HG03196 (cell line): ENCODE results near the gene ACO2.
A peak's percentile ranks its signal among the peaks of the same experiment; 100 is the strongest.
"Not testable (repeated sequence)": the region's sequence is repeated elsewhere in the genome, so short reads cannot be mapped to it uniquely, and the experiment has no call there.

Experiments used
- ATAC-seq: cut with Tn5 transposase; IDR thresholded peaks from one replicate; pipeline ENCODE4 v1.9.1; 2021; ENCODE audit not compliant: unreplicated experiment

The ACO2 gene

GRCh38 chr22:41538583-41538982 is 69.7 kb downstream of the ACO2 start:
- no peak for ATAC-seq

GRCh38 chr22:41539146-41540005 is 70.5 kb downstream of the ACO2 start:
- ATAC-seq: no peak

DNA sequence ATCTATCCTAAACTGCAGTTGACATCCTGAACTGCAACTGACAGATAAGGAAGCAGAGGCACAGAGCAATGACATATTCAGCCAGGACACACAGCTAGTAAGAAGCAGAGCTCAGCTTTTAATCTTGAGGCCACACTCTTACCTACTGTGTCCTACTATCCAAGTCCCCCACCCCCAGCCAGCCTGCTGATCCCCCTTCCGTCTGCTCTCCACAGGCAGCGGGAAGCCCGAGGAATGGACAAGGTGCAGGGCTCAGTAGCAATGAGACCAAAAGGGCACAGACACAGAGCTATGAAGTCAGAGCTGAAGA is 71.0 kb downstream of the ACO2 start:
- ATAC-seq: no peak

DNA sequence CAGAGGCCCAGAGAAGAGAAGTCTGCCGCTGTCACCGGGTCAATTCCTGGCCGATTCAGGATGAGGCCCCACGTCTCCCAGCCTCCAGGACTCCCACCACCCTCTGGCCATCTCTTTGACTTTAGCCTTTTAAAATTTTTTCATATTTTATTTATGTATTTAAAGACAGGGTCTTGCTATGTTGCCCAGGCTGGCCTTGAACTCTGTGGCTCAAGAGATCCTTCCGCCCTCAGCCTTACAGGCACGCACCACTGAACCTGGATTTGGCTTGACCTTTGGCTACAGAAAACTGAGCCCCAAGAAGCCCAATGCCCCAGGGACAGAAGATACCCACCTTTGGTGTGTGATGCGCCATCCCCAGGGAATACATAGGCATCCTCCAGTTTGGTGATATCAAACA is 71.4 kb downstream of the ACO2 start:
- no peak for ATAC-seq

DNA sequence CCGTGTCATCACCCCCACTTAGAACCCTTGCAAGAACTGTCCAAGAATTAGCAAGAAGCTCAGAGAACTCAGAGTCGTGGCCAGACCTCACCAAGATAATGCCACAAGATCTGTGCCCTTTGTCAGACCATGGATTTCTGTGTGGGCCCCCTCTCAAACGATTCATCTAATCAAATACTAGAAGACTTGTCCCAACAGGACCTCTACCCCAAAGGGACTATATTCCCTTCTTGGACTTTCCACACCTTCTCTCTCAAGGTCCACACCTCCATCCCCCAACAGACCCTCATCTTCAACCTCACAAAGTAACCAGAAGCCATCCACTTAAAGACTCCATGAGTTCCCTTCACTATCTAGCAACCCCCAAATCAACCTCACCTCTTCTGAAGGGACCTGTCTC is 72.6 kb downstream of the ACO2 start:
- ATAC-seq: no peak

DNA sequence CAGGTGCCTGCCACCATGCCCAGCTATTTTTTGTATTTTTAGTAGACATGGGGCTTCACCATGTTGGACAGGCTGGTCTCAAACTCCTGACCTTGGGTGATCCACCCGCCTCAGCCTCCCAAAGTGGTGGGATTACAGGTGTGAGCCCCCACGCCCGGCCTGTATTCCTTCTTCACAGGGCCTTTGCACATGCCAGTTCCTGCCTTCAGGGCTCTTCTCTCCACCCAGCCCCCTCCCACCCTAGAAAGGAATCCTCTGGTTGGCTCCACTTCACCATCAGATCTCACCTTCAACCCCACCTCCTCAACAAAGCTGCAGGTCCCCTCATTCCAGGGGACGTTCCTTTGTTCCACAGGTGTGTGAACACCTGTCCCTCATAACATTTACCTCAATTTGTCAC is 73.3 kb downstream of the ACO2 start:
- no peak for ATAC-seq

- ATAC-seq: peak; percentile 84
Observed at GRCh38 chr22:41543854-41544670, 75.1 kb downstream of the ACO2 start, which contains the start of gene POLR3H. Gene POLR3H (minus strand): TSS chr22:41544470. CDS start chr22:41544101, 369 bp downstream.

DNA sequence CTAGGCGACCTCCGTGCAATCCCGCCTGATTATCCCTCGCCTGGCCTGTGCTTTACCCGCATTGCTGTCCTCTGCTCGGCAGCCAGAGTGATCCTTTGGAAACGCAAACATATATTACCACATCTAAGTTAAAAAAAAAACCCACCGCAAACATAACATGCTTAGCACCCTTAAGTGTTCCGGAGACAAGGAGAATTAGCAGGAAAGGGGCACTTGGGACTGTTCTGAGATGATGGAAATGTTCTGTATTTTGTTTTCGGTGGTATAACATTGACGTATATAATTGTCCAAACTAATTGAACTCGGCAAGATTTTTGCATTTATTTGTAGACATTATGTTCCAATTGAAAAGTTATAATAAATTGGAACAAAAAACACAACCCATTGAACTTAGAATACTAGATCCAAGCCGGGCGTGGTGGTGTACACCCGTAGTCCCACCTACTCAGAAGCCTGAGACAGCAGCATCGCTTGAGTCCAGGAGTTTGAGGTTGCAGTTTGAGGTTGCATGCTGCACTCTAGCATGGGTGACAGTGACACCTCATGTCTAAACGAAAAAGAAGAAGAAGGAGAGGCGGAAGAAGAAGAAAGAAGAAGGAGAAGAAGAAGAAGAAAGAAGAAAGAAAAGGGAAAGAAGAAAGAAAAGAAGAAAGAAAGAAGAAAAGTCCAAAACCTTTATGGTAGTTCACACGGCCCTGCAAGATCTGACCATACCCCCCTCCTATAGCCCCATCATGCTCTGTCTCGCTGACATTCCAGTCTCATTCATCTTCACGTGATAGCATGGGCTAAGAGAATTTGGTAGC is 76.0 kb downstream of the ACO2 start:
- ATAC-seq: no peak

DNA sequence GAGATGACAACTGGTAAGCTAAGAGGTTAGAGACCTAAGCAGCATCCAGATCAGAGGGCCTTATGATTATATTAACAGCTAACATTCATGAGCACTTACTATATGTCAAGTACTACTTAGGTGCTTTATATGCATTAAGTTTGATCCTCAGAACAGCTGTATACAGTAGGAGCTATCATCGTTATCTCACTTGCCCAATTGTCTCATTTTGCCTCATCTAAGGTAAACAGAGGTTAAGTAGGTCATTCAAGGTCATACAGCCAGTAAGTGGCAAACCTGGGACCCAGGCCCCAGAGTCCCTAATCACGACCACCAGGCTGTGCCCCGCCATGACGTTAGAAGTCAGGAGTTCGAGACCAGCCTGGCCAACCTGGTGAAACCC is 79.9 kb downstream of the ACO2 start:
- no peak for ATAC-seq

GRCh38 chr22:41550952-41551491 is 82.1 kb downstream of the ACO2 start:
- no peak for ATAC-seq

- ATAC-seq: no peak
Observed at GRCh38 chr22:41551877-41552582, 83.1 kb downstream of the ACO2 start.

DNA sequence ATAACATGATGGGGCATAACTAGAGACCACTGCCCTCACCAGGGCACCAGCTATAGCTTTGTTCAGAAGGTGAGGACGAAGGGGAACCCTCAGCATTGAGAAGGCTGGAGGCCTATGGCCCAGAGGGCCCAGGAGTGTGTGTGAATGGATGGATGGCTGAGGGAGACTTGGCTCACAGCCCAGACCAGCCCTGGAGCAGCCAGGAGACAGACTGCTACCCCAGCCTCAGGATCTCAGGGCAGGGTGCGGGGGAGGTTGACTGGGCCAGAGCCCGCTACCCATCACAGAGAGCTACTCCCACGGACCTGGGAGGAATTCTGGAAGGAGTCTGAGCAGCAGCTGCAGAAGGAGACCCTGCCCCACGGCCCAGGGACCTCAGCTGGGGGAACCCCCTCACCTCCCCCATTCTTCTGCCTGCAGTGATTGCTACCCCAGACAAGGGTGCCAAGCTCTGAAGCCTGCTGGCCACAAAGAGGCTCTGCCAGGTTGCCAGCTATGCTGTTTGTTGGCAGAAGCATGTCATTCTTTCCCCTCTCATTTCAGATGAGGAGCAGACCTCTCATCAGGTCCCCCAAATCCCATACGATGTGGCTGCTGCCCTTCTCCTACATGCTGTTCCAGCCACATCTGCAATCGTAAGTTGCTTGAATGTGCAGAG is 86.5 kb downstream of the ACO2 start:
- no peak for ATAC-seq

DNA sequence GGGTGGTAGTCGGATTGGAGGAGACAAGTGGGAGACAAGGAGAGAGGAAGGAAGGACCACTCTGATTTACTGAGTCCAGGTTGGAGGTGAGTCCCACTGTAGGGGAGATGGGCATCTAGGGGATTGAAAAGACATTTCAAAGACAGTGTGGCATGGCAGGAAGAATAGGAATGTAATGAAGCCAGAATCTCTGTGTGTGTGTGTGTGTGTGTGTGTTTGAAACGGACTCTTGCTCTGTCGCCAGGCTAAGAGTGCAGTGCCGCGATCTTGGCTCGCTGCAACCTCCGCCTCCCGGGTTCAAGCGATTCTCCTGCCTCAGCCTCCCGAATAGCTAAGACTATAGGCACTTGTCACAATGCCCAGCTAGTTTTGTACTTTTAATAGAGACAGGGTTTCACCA is 87.6 kb downstream of the ACO2 start:
- ATAC-seq: no peak

DNA sequence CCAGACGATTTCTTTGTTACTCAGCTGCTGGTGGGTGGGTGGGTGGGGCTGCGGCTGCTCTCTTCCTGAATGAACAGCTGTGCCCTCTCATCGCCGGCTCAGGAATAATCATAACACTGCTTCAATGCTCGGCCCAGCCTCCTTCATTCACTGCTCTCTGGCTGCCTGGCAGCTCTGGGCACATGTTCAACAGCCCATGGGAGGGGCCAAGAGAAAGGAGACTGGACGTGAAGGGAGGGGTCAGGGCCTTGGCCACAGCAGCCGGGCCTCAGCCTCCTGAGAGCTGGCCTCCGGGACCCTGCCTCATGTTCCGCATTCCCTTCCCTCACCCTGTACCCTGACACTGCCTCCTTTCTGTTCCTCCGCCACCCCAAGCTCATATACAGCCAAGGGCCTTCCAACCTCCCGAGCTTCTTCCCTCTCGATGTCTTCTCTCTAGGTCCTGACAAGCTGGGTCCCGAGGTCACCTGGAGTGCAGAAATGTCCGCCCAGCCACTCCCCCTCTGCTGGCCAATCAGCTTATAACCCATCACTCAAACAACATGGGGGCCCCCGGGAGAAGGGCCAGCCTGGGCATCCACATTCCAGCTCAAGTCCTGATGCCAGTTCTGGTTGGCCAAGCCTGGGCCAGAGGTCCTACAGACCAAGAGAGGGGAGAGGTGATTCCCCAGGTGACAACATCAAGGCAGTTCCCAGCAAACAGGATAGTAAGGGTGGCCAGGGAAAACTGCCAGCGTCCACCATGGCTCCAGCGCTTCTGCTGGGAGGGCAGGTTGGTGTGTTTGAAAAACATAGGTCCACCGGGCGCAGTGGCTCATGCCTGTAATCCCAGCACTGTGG is 88.7 kb downstream of the ACO2 start:
- no peak for ATAC-seq

GRCh38 chr22:41558241-41558630 is 89.3 kb downstream of the ACO2 start:
- not testable (repeated sequence) for ATAC-seq

GRCh38 chr22:41560095-41560471 is 91.2 kb downstream of the ACO2 start:
- no peak for ATAC-seq

DNA sequence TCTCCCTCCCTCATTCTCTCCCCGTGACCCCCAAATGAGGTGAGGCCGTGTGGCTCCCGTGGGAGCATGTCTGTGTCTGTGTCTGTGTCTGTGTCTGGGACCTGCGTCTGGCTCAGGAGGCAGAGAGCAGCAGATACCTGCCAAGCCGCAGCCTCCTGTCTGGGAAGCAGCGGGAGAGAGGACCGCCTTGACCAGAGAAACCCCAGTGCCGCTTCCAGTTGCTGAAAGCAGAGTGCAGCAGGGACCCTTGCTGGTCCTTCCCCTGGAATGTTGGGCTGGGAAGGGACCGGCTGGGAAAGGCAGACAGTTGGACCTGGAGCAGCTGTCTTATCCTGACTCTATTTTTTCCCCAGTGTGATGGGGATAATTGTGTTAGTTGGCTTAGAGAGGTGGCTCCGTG is 92.4 kb downstream of the ACO2 start:
- no peak for ATAC-seq

GRCh38 chr22:41561788-41562187 is 92.9 kb downstream of the ACO2 start:
- no peak for ATAC-seq

- no peak for ATAC-seq
Observed at GRCh38 chr22:41562461-41562860, 93.5 kb downstream of the ACO2 start.
